A549 (cell line): ENCODE data around the gene NUMB. TPM values are rescaled to one million over a fixed set of nuclear protein-coding genes. Genes with fewer than 3 reads are reported as not detected.

Source experiments
- ATAC-seq, 2 experiments: fragments of 200-7000 bp in 1 of 2; fragments of >200 bp in 1 of 2; cut with Nextera tagmentation in 1 of 2; cut with Tn5 transposase in 1 of 2; 3 replicates each; pipeline versions ENCODE4 v1.8.0 to v1.9.1; 2018 to 2020; ENCODE audit warnings: mild to moderate bottlenecking in 1 of 2, moderate library complexity in 1 of 2
- CTCF ChIA-PET: fragments of 300-600 bp; sonication (Branson Sonifier 250); formaldehyde crosslinking; extraction: SDS; loops from one replicate; lab custom pipeline; 2021; ENCODE audit warnings: antibody characterized with exemption, inconsistent platforms; lab: Yijun Ruan, JAX
- POLR2A ChIA-PET: fragments of 350-600 bp; formaldehyde crosslinking; extraction: SDS; loops from one replicate; lab custom pipeline; 2021; ENCODE audit warnings: antibody characterized with exemption, inconsistent platforms; lab: Yijun Ruan, JAX
- DNase-seq, 2 experiments: peaks; one replicate each; pipeline versions ENCODE4 v3.0.0 to v3.0.0-alpha.2; 2011 to 2016; ENCODE audit warnings: low read depth in 1 of 2, low spot score in 1 of 2
- FAIRE-seq: peaks from 2 replicates; lab custom pipeline; 2011; peaks lifted over from hg19 to GRCh38; lab: Jason Lieb, UNC
- H3K27ac ChIP-seq, 2 experiments: fragments of >200 bp; sonication (Bioruptor Twin); formaldehyde crosslinking; 3 replicates each; pipeline ENCODE4 v1.5.1; 2016 to 2017
- H3K4me1 ChIP-seq: fragments of >200 bp; sonication (Bioruptor Twin); formaldehyde crosslinking; 3 replicates; pipeline ENCODE4 v1.6.1; 2016
- H3K4me2 ChIP-seq: fragments of >200 bp; sonication (Bioruptor Twin); formaldehyde crosslinking; 3 replicates; pipeline ENCODE4 v1.6.1; 2016
- H3K4me3 ChIP-seq: fragments of >200 bp; sonication (Bioruptor Twin); formaldehyde crosslinking; 3 replicates; pipeline ENCODE4 v1.5.1; 2016
- H3K9me3 ChIP-seq: fragments of >200 bp; sonication (Bioruptor Twin); formaldehyde crosslinking; 3 replicates; pipeline ENCODE4 v1.6.1; 2016
- CHD2 ChIP-seq: fragments of 150-350 bp; IDR thresholded peaks from 2 replicates; pipeline ENCODE4 v1.6.1; 2014; ENCODE audit warnings: low read length; ENCODE audit not compliant: partially characterized antibody
- E2F6 ChIP-seq: IDR thresholded peaks from 2 replicates; pipeline ENCODE4 v1.6.1; 2012; ENCODE audit warnings: low read depth, borderline replicate concordance
- EHF ChIP-seq: fragments of 250-450 bp; sonication (Bioruptor Pico); IDR thresholded peaks from 2 replicates; pipeline ENCODE4 v1.5.0; 2020; ENCODE audit warnings: mild to moderate bottlenecking
- EHMT2 ChIP-seq: fragments of 200-600 bp; sonication (generic); IDR thresholded peaks from 2 replicates; pipeline ENCODE4 v1.6.1; 2016; ENCODE audit warnings: antibody characterized with exemption, low read depth, mild to moderate bottlenecking, moderate library complexity
- FOSL2 ChIP-seq, 2 experiments: fragments of 450-650 bp in 1 of 2; fragments of >200 bp in 1 of 2; sonication (Bioruptor Twin) in 1 of 2; formaldehyde crosslinking; IDR thresholded peaks; 2 replicates each; pipeline versions ENCODE4 v1.5.0 to v1.6.1; 2016 to 2020; ENCODE audit warnings: mild to moderate bottlenecking in 1 of 2, moderate library complexity in 1 of 2
- GATA3 ChIP-seq: IDR thresholded peaks from 2 replicates; pipeline ENCODE4 v1.6.1; 2012; ENCODE audit warnings: borderline replicate concordance
- HEYL ChIP-seq: fragments of 250-450 bp; sonication (Bioruptor Pico); IDR thresholded peaks from 2 replicates; pipeline ENCODE4 v1.8.0; 2021; ENCODE audit warnings: mild to moderate bottlenecking, moderate library complexity
- HMGXB4 ChIP-seq: fragments of 250-450 bp; sonication (Bioruptor Pico); IDR thresholded peaks from 2 replicates; pipeline ENCODE4 v1.5.0; 2021; ENCODE audit warnings: mild to moderate bottlenecking, moderate library complexity, borderline replicate concordance
- HOXB5 ChIP-seq: fragments of 250-450 bp; sonication (Bioruptor Pico); IDR thresholded peaks from 2 replicates; pipeline ENCODE4 v1.5.0; 2020; ENCODE audit warnings: mild to moderate bottlenecking, moderate library complexity
- JUNB ChIP-seq: fragments of >200 bp; sonication (Bioruptor Twin); formaldehyde crosslinking; IDR thresholded peaks from 2 replicates; pipeline ENCODE4 v1.6.1; 2016
- MAFK ChIP-seq: fragments of 450-650 bp; IDR thresholded peaks from 2 replicates; pipeline ENCODE4 v1.6.1; 2014; ENCODE audit not compliant: partially characterized antibody
- MAX ChIP-seq: IDR thresholded peaks from 2 replicates; pipeline ENCODE4 v1.6.1; 2012
- POLR2A ChIP-seq: IDR thresholded peaks from 2 replicates; pipeline ENCODE4 v1.6.1; 2012; ENCODE audit warnings: mild to moderate bottlenecking, low read length
- RAD21 ChIP-seq, 2 experiments: fragments of >200 bp in 1 of 2; sonication (Bioruptor Twin) in 1 of 2; formaldehyde crosslinking in 1 of 2; IDR thresholded peaks in 1 of 2; conservative IDR thresholded peaks in 1 of 2; 2 replicates in 1 of 2; 3 replicates in 1 of 2; pipeline ENCODE4 v1.6.1; 2012 to 2018; ENCODE audit warnings: inconsistent platforms in 1 of 2
- RCOR1 ChIP-seq: fragments of 150-350 bp; IDR thresholded peaks from 2 replicates; pipeline ENCODE4 v1.6.1; 2014; ENCODE audit warnings: antibody characterized with exemption, low read length, low read depth
- RFX5 ChIP-seq: fragments of 450-650 bp; IDR thresholded peaks from 2 replicates; pipeline ENCODE4 v1.7.1; 2014; ENCODE audit warnings: antibody characterized with exemption, mild to moderate bottlenecking, moderate library complexity
- RNF2 ChIP-seq: fragments of 200-600 bp; sonication (generic); IDR thresholded peaks from 2 replicates; pipeline ENCODE4 v1.6.1; 2016; ENCODE audit warnings: low read depth, mild to moderate bottlenecking, antibody characterized with exemption, moderate library complexity, borderline replicate concordance
- SMC3 ChIP-seq: fragments of >200 bp; sonication (Bioruptor Twin); formaldehyde crosslinking; IDR thresholded peaks from 3 replicates; pipeline ENCODE4 v1.6.1; 2018; ENCODE audit warnings: inconsistent platforms
- ZFP36 ChIP-seq: fragments of 450-650 bp; IDR thresholded peaks from 2 replicates; pipeline ENCODE4 v1.6.1; 2014; ENCODE audit warnings: borderline replicate concordance; ENCODE audit not compliant: partially characterized antibody
- ZNF302 ChIP-seq: fragments of 250-450 bp; sonication (Bioruptor Pico); IDR thresholded peaks from 2 replicates; pipeline ENCODE4 v1.9.0; 2021; ENCODE audit warnings: inconsistent platforms, mild to moderate bottlenecking, moderate library complexity
- ZSCAN20 ChIP-seq: fragments of 250-450 bp; sonication (Bioruptor Pico); IDR thresholded peaks from 2 replicates; pipeline ENCODE4 v1.8.0; 2022; ENCODE audit warnings: mild to moderate bottlenecking, moderate library complexity
- WGBS: methylation state at CpG from one replicate; pipeline ENCODE4 v1.1.6; 2017; ENCODE audit errors: missing lambda C conversion rate; 5-methylcytosine and 5-hydroxymethylcytosine counted together
- polyA plus RNA-seq, 4 experiments: library from polyadenylated mRNA; depleted of rRNA in 3 of 4; stranded (reverse); fragments of >200 nt; fragmentation: RNase III in 1 of 4; extraction: RNeasy Plus Mini Kit Qiagen cat#74134 plus additional on column Dnase treatment in 1 of 4; gene quantifications; 2 replicates in 3 of 4; 3 replicates in 1 of 4; pipeline ENCODE4 v1.2.3, GENCODE V29; 2011 to 2017

NUMB gene
- polyA plus RNA-seq, 2 of the 4 experiments (the other 2 are of a cell fraction) = 40.8 to 151 TPM

- DNase-seq (no peak), FAIRE-seq (no peak), ATAC-seq (0 out of 6 replicates have a peak, but pooled peaks of 1 of the 2 experiments have one; percentile 2)
- Histone ChIP-seq H3K9me3 (no peaks in the 10 kb centered on the region), H3K4me3 (no peak overlapping the region), H3K4me1 (peaks cover 33% of the 10 kb centered on the region), H3K4me2 (peak overlapping the region; percentile 87), H3K27ac (no peak overlapping the region)
- WGBS = 87% methylated on average over 11 of the region's 11 CpGs
- CTCF ChIA-PET = interaction anchor here (1.4 to 2.0 kb wide), 3 partner anchors 56 to 234 kb away, joined by 6 to 7 read pairs (median 6); no protein-coding TSS in a partner anchor
- POLR2A ChIA-PET = no interaction called here
- TF ChIP-seq RFX5 (no peak), EHF (no peak), CHD2 (no peak), SMC3 (no peak), POLR2A (no peak), RCOR1 (no peak), RAD21 (conservative IDR thresholded peaks at IDR 0.05 in 1 of 2, IDR thresholded peaks at IDR 0.05 in 1 of 2) (no peak), HMGXB4 (no peak), FOSL2 (IDR thresholded peaks at IDR 0.05) (no peak), FOSL2 (CRISPR knock-in tag; IDR thresholded peaks at IDR 0.05) (no peak), E2F6 (no peak), ZSCAN20 (CRISPR knock-in tag) (no peak), EHMT2 (no peak), ZNF302 (CRISPR knock-in tag) (no peak)
Measured at GRCh38 chr14:73238941-73239340, 219.4 kb downstream of the NUMB start.

GRCh38 chr14:73238424-73238852 is 219.9 kb downstream of the NUMB start:
- TF ChIP-seq HEYL (CRISPR knock-in tag) (no peak), GATA3 (no peak), JUNB (no peak), MAX (no peak), HOXB5 (no peak), FOSL2 (IDR thresholded peaks at IDR 0.05) (no peak), FOSL2 (CRISPR knock-in tag; IDR thresholded peaks at IDR 0.05) (peak; percentile 42; the same call in 1 of the 2 replicates), RNF2 (no peak), HMGXB4 (no peak), MAFK (peak; percentile 45), ZFP36 (no peak)
- Histone ChIP-seq H3K27ac (peak overlapping the region; percentile 79 to 94), H3K4me2 (peak overlapping the region; percentile 87), H3K9me3 (no peaks in the 10 kb centered on the region), H3K4me1 (peaks cover 33% of the 10 kb centered on the region), H3K4me3 (peak overlapping the region; percentile 75)
- ChIA-PET CTCF (interaction anchor here (0.7 to 2.0 kb wide), 5 partner anchors 9 to 234 kb away, joined by 3 to 7 read pairs (median 6); no protein-coding TSS in a partner anchor), POLR2A (interaction anchor here (0.7 kb wide), 1 partner anchor 252 kb away, joined by 3 read pairs; the partner anchor contains the start of gene RIOX1)
- 32% methylated on average over 10 of the region's 10 CpGs for WGBS
- no peak for DNase-seq
- peak in 1 of 2 experiments; percentile 22; a peak in 3 of 6 replicates for ATAC-seq
- FAIRE-seq = no peak
